ENCODE results near the gene ISOC2.

The ISOC2 gene

GRCh38 chr19:55473225-55474012 lies 12.0 kb upstream of the ISOC2 start:
- Histone ChIP-seq H3K4me3 (ENCODE audit: low read depth in 1 of 2, low read length in 2 of 2) (no peak overlapping the region), H3K4me1 (ENCODE audit: control insufficient read depth in 1 of 2, insufficient read depth in 2 of 2, low read length in 2 of 2) (peaks cover 9 to 16% of the 10 kb centered on the region in 2 donors), H3K9me3 (ENCODE audit: control insufficient read depth in 1 of 2, low read length in 2 of 2) (no peaks in the 10 kb centered on the region), H3K36me3 (ENCODE audit: control insufficient read depth in 1 of 2, insufficient read depth in 2 of 2, low read length in 2 of 2) (no peaks in the 10 kb centered on the region), H3K27ac (ENCODE audit: low read length) (no peak overlapping the region), H3K27me3 (ENCODE audit: low read depth, low read length) (no peaks in the 10 kb centered on the region)

- no peaks in the 10 kb centered on the region for H3K9me3 ChIP-seq (ENCODE audit: control insufficient read depth in 1 of 2, low read length in 2 of 2)
- no peaks in the 10 kb centered on the region for H3K27me3 ChIP-seq (ENCODE audit: low read depth, low read length)
- peaks cover 6 to 18% of the 10 kb centered on the region in 2 donors for H3K4me1 ChIP-seq (ENCODE audit: control insufficient read depth in 1 of 2, insufficient read depth in 2 of 2, low read length in 2 of 2)
- no peak overlapping the region for H3K27ac ChIP-seq (ENCODE audit: low read length)
- H3K4me3 ChIP-seq (ENCODE audit: low read depth in 1 of 2, low read length in 2 of 2) = no peak overlapping the region
- H3K36me3 ChIP-seq (ENCODE audit: control insufficient read depth in 1 of 2, insufficient read depth in 2 of 2, low read length in 2 of 2) = no peaks in the 10 kb centered on the region
Measured at GRCh38 chr19:55472463-55472862, 11.0 kb upstream of the ISOC2 start.

- no peak overlapping the region for H3K27ac ChIP-seq (ENCODE audit: low read length)
- peaks cover 8 to 14% of the 10 kb centered on the region in 2 donors for H3K4me1 ChIP-seq (ENCODE audit: control insufficient read depth in 1 of 2, insufficient read depth in 2 of 2, low read length in 2 of 2)
- H3K9me3 ChIP-seq (ENCODE audit: control insufficient read depth in 1 of 2, low read length in 2 of 2) = no peaks in the 10 kb centered on the region
- H3K4me3 ChIP-seq (ENCODE audit: low read depth in 1 of 2, low read length in 2 of 2) = no peak overlapping the region
- H3K27me3 ChIP-seq (ENCODE audit: low read depth, low read length) = no peaks in the 10 kb centered on the region
- H3K36me3 ChIP-seq (ENCODE audit: control insufficient read depth in 1 of 2, insufficient read depth in 2 of 2, low read length in 2 of 2) = no peaks in the 10 kb centered on the region
Measured at GRCh38 chr19:55471266-55471665, 9.8 kb upstream of the ISOC2 start.

GRCh38 chr19:55468054-55468393 lies 6.6 kb upstream of the ISOC2 start:
- Histone ChIP-seq H3K4me3 (ENCODE audit: low read depth in 1 of 2, low read length in 2 of 2) (no peak overlapping the region), H3K9me3 (ENCODE audit: control insufficient read depth in 1 of 2, low read length in 2 of 2) (no peaks in the 10 kb centered on the region), H3K4me1 (ENCODE audit: control insufficient read depth in 1 of 2, insufficient read depth in 2 of 2, low read length in 2 of 2) (peaks cover 4 to 8% of the 10 kb centered on the region in 2 donors), H3K27me3 (ENCODE audit: low read depth, low read length) (no peaks in the 10 kb centered on the region), H3K27ac (ENCODE audit: low read length) (no peak overlapping the region), H3K36me3 (ENCODE audit: control insufficient read depth in 1 of 2, insufficient read depth in 2 of 2, low read length in 2 of 2) (no peaks in the 10 kb centered on the region)

GRCh38 chr19:55467236-55468053 lies 6.0 kb upstream of the ISOC2 start:
- Histone ChIP-seq H3K4me1 (ENCODE audit: control insufficient read depth in 1 of 2, insufficient read depth in 2 of 2, low read length in 2 of 2) (peaks cover 4 to 13% of the 10 kb centered on the region in 2 donors), H3K27ac (ENCODE audit: low read length) (no peak overlapping the region), H3K27me3 (ENCODE audit: low read depth, low read length) (no peaks in the 10 kb centered on the region), H3K4me3 (ENCODE audit: low read depth in 1 of 2, low read length in 2 of 2) (no peak overlapping the region), H3K36me3 (ENCODE audit: control insufficient read depth in 1 of 2, insufficient read depth in 2 of 2, low read length in 2 of 2) (no peaks in the 10 kb centered on the region), H3K9me3 (ENCODE audit: control insufficient read depth in 1 of 2, low read length in 2 of 2) (no peaks in the 10 kb centered on the region)

- no peaks in the 10 kb centered on the region for H3K27me3 ChIP-seq (ENCODE audit: low read depth, low read length)
- no peaks in the 10 kb centered on the region for H3K9me3 ChIP-seq (ENCODE audit: control insufficient read depth in 1 of 2, low read length in 2 of 2)
- no peak overlapping the region for H3K27ac ChIP-seq (ENCODE audit: low read length)
- no peaks in the 10 kb centered on the region for H3K36me3 ChIP-seq (ENCODE audit: control insufficient read depth in 1 of 2, insufficient read depth in 2 of 2, low read length in 2 of 2)
- no peak overlapping the region for H3K4me3 ChIP-seq (ENCODE audit: low read depth in 1 of 2, low read length in 2 of 2)
- H3K4me1 ChIP-seq (ENCODE audit: control insufficient read depth in 1 of 2, insufficient read depth in 2 of 2, low read length in 2 of 2) = peaks cover 4 to 16% of the 10 kb centered on the region in 2 donors
Measured at GRCh38 chr19:55466241-55466614, 4.8 kb upstream of the ISOC2 start.

- H3K36me3 ChIP-seq (ENCODE audit: control insufficient read depth in 1 of 2, insufficient read depth in 2 of 2, low read length in 2 of 2) = no peaks in the 10 kb centered on the region
- peaks cover 4 to 20% of the 10 kb centered on the region in 2 donors for H3K4me1 ChIP-seq (ENCODE audit: control insufficient read depth in 1 of 2, insufficient read depth in 2 of 2, low read length in 2 of 2)
- no peak overlapping the region for H3K27ac ChIP-seq (ENCODE audit: low read length)
- H3K27me3 ChIP-seq (ENCODE audit: low read depth, low read length) = no peaks in the 10 kb centered on the region
- no peak overlapping the region for H3K4me3 ChIP-seq (ENCODE audit: low read depth in 1 of 2, low read length in 2 of 2)
- H3K9me3 ChIP-seq (ENCODE audit: control insufficient read depth in 1 of 2, low read length in 2 of 2) = no peaks in the 10 kb centered on the region
Measured at GRCh38 chr19:55465460-55466240, 4.2 kb upstream of the ISOC2 start.

- Histone ChIP-seq H3K27ac (ENCODE audit: low read length) (no peak within 1 kb of the TSS), H3K36me3 (ENCODE audit: control insufficient read depth in 1 of 2, insufficient read depth in 2 of 2, low read length in 2 of 2) (no peaks in the 10 kb centered on the region)
Measured at GRCh38 chr19:55464662-55465054, 3.2 kb upstream of the ISOC2 start, which contains the start of gene C19orf85. Gene C19orf85, minus strand, starts transcription at chr19:55464751. Its CDS starts 197 bp downstream, at chr19:55464554.

GRCh38 chr19:55464039-55464661 lies 2.7 kb upstream of the ISOC2 start:
- Histone ChIP-seq H3K4me3 (ENCODE audit: low read depth in 1 of 2, low read length in 2 of 2) (no peak overlapping the region), H3K27ac (ENCODE audit: low read length) (no peak overlapping the region), H3K27me3 (ENCODE audit: low read depth, low read length) (no peaks in the 10 kb centered on the region), H3K9me3 (ENCODE audit: control insufficient read depth in 1 of 2, low read length in 2 of 2) (no peaks in the 10 kb centered on the region), H3K4me1 (ENCODE audit: control insufficient read depth in 1 of 2, insufficient read depth in 2 of 2, low read length in 2 of 2) (peaks cover 10 to 33% of the 10 kb centered on the region in 2 donors), H3K36me3 (ENCODE audit: control insufficient read depth in 1 of 2, insufficient read depth in 2 of 2, low read length in 2 of 2) (no peaks in the 10 kb centered on the region)

More at GRCh38 chr19:55464662-55465054, 3.2 kb upstream of the ISOC2 start, which contains the start of gene C19orf85:
- Histone ChIP-seq H3K4me1 (ENCODE audit: control insufficient read depth in 1 of 2, insufficient read depth in 2 of 2, low read length in 2 of 2) (peaks cover 10 to 30% of the 10 kb centered on the region in 2 donors), H3K9me3 (ENCODE audit: control insufficient read depth in 1 of 2, low read length in 2 of 2) (no peaks in the 10 kb centered on the region), H3K4me3 (ENCODE audit: low read depth in 1 of 2, low read length in 2 of 2) (no peak within 1 kb of the TSS), H3K27me3 (ENCODE audit: low read depth, low read length) (no peaks in the 10 kb centered on the region)

- peaks cover 10 to 33% of the 10 kb centered on the region in 2 donors for H3K4me1 ChIP-seq (ENCODE audit: control insufficient read depth in 1 of 2, insufficient read depth in 2 of 2, low read length in 2 of 2)
- H3K27me3 ChIP-seq (ENCODE audit: low read depth, low read length) = no peaks in the 10 kb centered on the region
- H3K9me3 ChIP-seq (ENCODE audit: control insufficient read depth in 1 of 2, low read length in 2 of 2) = no peaks in the 10 kb centered on the region
- H3K27ac ChIP-seq (ENCODE audit: low read length) = no peak overlapping the region
- H3K36me3 ChIP-seq (ENCODE audit: control insufficient read depth in 1 of 2, insufficient read depth in 2 of 2, low read length in 2 of 2) = no peaks in the 10 kb centered on the region
- no peak overlapping the region for H3K4me3 ChIP-seq (ENCODE audit: low read depth in 1 of 2, low read length in 2 of 2)
Measured at GRCh38 chr19:55463583-55464031, 2.2 kb upstream of the ISOC2 start.
